ENCODE measurements around the gene WSB2. TPM values are rescaled to one million over a fixed set of nuclear protein-coding genes. Genes with fewer than 3 reads are reported as not detected.
"Not testable (repeated sequence)": the region's sequence is repeated elsewhere in the genome, so short reads cannot be mapped to it uniquely, and the experiment has no call there.

The WSB2 gene
- total RNA-seq, 1 experiment from 2014 or later: 46.2 TPM

DNA sequence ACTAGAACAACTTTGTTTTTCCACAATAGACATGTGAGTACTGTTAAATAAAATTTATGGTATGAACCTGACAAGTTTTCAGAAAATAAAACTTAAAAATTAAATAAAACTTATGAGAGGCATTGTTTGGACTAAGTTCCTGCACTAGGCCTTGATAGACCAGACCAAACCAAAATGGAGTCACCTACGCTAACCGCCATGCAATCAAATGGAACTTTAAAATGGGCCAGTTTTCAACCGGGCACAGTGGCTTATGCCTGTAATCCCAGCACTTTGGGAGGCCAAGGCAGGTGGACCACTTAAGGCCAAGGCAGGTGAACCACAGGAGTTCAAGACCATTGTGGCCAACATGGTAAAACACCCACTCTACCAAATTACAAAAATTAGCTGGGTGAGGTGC, 49.6 kb downstream of the WSB2 start:
- Histone ChIP-seq H3F3A (ENCODE audit: insufficient read depth, low read depth) (no peaks in the 10 kb centered on the region), H4K20me1 (ENCODE audit: insufficient read depth) (no peaks in the 10 kb centered on the region), H2AFZ (no peak overlapping the region), H3K9me3 (ENCODE audit: insufficient read depth, low read depth) (no peaks in the 10 kb centered on the region), H3K27ac (no peak overlapping the region), H3K4me3 (no peak overlapping the region), H3K36me3 (ENCODE audit: low read depth) (no peaks in the 10 kb centered on the region), H3K9me2 (ENCODE audit: insufficient read depth) (no peaks in the 10 kb centered on the region), H3K4me2 (no peak overlapping the region), H3K27me3 (ENCODE audit: insufficient read depth, low read depth) (no peaks in the 10 kb centered on the region), H3K4me1 (replicated peaks; ENCODE audit: insufficient read depth) (peaks cover 6% of the 10 kb centered on the region), H3K79me2 (ENCODE audit: low read depth) (no peaks in the 10 kb centered on the region)
- TF ChIP-seq, protein P1, sequence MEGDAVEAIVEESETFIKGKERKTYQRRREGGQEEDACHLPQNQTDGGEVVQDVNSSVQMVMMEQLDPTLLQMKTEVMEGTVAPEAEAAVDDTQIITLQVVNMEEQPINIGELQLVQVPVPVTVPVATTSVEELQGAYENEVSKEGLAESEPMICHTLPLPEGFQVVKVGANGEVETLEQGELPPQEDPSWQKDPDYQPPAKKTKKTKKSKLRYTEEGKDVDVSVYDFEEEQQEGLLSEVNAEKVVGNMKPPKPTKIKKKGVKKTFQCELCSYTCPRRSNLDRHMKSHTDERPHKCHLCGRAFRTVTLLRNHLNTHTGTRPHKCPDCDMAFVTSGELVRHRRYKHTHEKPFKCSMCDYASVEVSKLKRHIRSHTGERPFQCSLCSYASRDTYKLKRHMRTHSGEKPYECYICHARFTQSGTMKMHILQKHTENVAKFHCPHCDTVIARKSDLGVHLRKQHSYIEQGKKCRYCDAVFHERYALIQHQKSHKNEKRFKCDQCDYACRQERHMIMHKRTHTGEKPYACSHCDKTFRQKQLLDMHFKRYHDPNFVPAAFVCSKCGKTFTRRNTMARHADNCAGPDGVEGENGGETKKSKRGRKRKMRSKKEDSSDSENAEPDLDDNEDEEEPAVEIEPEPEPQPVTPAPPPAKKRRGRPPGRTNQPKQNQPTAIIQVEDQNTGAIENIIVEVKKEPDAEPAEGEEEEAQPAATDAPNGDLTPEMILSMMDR (conservative IDR thresholded peaks at IDR 0.05): no peak
- TF ChIP-seq EZH2 (IDR thresholded peaks at IDR 0.05; ENCODE audit: low read depth): no peak
- no TSS peak for BruUV-seq (replicated peaks)
- POLR2A ChIA-PET (ENCODE audit: unreplicated experiment): no interaction called here
- intact Hi-C loops (cut with micrococcal nuclease; ENCODE audit: unreplicated experiment): no loop called here
- DNase-seq: no peak
- CTCF ChIA-PET: no interaction called here

DNA sequence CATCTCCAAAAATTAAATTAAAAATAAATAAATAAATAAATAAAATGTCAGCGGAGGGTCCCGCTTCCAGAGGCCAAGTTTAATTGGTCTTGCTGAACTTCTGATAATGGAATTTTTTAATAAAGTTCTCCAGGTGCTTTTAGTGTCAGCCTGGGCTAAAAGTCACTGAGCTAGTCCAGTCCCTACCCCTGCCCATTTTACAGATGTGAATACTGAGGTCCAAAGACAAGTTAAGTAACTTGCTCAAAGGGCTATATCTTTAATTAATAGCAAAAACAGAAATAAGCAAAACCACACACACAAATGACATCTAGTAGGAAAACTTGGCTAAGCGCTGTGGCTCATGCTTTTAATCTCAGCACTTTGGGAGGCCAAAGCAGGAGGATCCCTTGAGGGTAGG, 50.1 kb downstream of the WSB2 start:
- ChIA-PET POLR2A (ENCODE audit: unreplicated experiment) (no interaction called here), CTCF (no interaction called here)
- BruUV-seq (replicated peaks): no TSS peak

DNA sequence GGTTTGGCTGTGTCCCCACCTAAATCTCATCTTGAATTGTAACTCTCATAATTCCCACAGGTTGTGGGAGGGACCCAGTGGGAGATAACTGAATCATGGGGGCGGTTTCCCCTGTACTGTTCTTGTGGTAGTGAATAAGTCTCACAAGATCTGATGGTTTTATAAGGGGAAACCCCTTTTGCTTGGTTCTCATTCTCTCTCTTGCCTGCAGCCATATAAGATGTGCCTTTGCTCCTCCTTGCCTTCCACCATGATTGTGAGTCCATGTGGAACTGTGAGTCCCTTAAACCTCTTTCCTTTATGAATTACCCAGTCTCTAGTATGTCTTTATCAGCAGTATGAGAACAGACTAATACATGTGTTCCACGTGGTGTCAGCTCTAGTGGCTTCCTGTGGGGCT, 61.2 kb downstream of the WSB2 start:
- H3K4me3 ChIP-seq; H3K4me1 ChIP-seq (replicated peaks; ENCODE audit: insufficient read depth); H3K27ac ChIP-seq; H3K4me2 ChIP-seq; H3F3A ChIP-seq (ENCODE audit: insufficient read depth, low read depth); H3K9me3 ChIP-seq (ENCODE audit: insufficient read depth, low read depth); DNase-seq; intact Hi-C loops (cut with micrococcal nuclease; ENCODE audit: unreplicated experiment); POLR2A ChIA-PET (ENCODE audit: unreplicated experiment); H4K20me1 ChIP-seq (ENCODE audit: insufficient read depth); H3K9me2 ChIP-seq (ENCODE audit: insufficient read depth); H3K27me3 ChIP-seq (ENCODE audit: insufficient read depth, low read depth); H3K79me2 ChIP-seq (ENCODE audit: low read depth); CTCF ChIA-PET; H3K36me3 ChIP-seq (ENCODE audit: low read depth); H2AFZ ChIP-seq; BruUV-seq (replicated peaks): not testable (repeated sequence)

More for the DNA sequence above, 50.1 kb downstream of the WSB2 start:
- intact Hi-C loops (cut with micrococcal nuclease; ENCODE audit: unreplicated experiment): no loop called here
- H3F3A ChIP-seq (ENCODE audit: insufficient read depth, low read depth): no peaks in the 10 kb centered on the region
- H4K20me1 ChIP-seq (ENCODE audit: insufficient read depth): no peaks in the 10 kb centered on the region
- H3K79me2 ChIP-seq (ENCODE audit: low read depth): no peaks in the 10 kb centered on the region
- TF ChIP-seq, protein P1 (conservative IDR thresholded peaks at IDR 0.05): no peak
- no peak for TF ChIP-seq EZH2 (IDR thresholded peaks at IDR 0.05; ENCODE audit: low read depth)
- no peak for DNase-seq
- no peaks in the 10 kb centered on the region for H3K9me2 ChIP-seq (ENCODE audit: insufficient read depth)
- no peaks in the 10 kb centered on the region for H3K36me3 ChIP-seq (ENCODE audit: low read depth)
- no peaks in the 10 kb centered on the region for H3K9me3 ChIP-seq (ENCODE audit: insufficient read depth, low read depth)
- H3K4me1 ChIP-seq (replicated peaks; ENCODE audit: insufficient read depth): peaks cover 1% of the 10 kb centered on the region
- H3K27ac ChIP-seq: no peak overlapping the region
- H3K4me2 ChIP-seq: no peak overlapping the region
- H3K4me3 ChIP-seq: no peak overlapping the region
- H2AFZ ChIP-seq: no peak overlapping the region
- no peaks in the 10 kb centered on the region for H3K27me3 ChIP-seq (ENCODE audit: insufficient read depth, low read depth)

DNA sequence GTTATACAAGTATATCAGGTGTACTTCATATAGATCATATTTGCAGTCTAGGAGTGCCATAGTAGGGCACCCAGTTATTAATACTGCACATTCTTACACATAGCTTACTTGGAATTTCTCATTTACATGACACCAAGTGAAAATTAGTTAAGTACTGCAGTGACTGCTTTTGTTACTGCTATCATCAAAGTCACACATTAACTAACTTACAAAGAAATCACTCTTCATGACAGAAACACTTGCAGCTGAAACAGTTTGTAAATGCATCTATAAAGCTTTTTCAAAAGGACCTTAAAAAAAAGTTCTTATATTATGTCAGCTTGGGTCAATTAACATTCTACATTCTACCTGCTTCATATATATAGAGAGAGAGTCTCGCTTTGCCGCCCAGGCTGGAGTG, 62.3 kb downstream of the WSB2 start:
- no peak overlapping the region for H2AFZ ChIP-seq
- no TSS peak for BruUV-seq (replicated peaks)
- no peaks in the 10 kb centered on the region for H3F3A ChIP-seq (ENCODE audit: insufficient read depth, low read depth)
- no peaks in the 10 kb centered on the region for H4K20me1 ChIP-seq (ENCODE audit: insufficient read depth)
- no peak overlapping the region for H3K27ac ChIP-seq
- DNase-seq: no peak
- H3K36me3 ChIP-seq (ENCODE audit: low read depth): no peaks in the 10 kb centered on the region
- TF ChIP-seq, protein P1 (conservative IDR thresholded peaks at IDR 0.05): no peak
- no peak for TF ChIP-seq EZH2 (IDR thresholded peaks at IDR 0.05; ENCODE audit: low read depth)
- no peaks in the 10 kb centered on the region for H3K79me2 ChIP-seq (ENCODE audit: low read depth)
- no peaks in the 10 kb centered on the region for H3K9me3 ChIP-seq (ENCODE audit: insufficient read depth, low read depth)
- H3K4me2 ChIP-seq: no peak overlapping the region
- no peaks in the 10 kb centered on the region for H3K4me1 ChIP-seq (replicated peaks; ENCODE audit: insufficient read depth)
- no peaks in the 10 kb centered on the region for H3K27me3 ChIP-seq (ENCODE audit: insufficient read depth, low read depth)
- ChIA-PET CTCF (no interaction called here), POLR2A (ENCODE audit: unreplicated experiment) (no interaction called here)
- intact Hi-C loops (cut with micrococcal nuclease; ENCODE audit: unreplicated experiment): no loop called here
- H3K9me2 ChIP-seq (ENCODE audit: insufficient read depth): no peaks in the 10 kb centered on the region
- H3K4me3 ChIP-seq: no peak overlapping the region
